Thyroid gland (tissue), 4 donors: ENCODE results near the gene RUSC2.

Source experiments
- CTCF ChIP-seq, 6 experiments: fragments of 200-600 bp in 3 of 6; fragments of 450-650 bp in 3 of 6; sonication (generic) in 3 of 6; IDR thresholded peaks; one replicate each; pipeline ENCODE4 v1.5.1; 2016 to 2019; ENCODE audit warnings: antibody characterized with exemption in 6 of 6, mild to moderate bottlenecking in 2 of 6, inconsistent platforms in 1 of 6, moderate library complexity in 1 of 6
- POLR2A ChIP-seq, 2 donors: fragments of 450-650 bp; IDR thresholded peaks; one replicate each; pipeline ENCODE4 v1.6.1; 2017; ENCODE audit warnings: antibody characterized with exemption in 2 of 2, mild to moderate bottlenecking in 2 of 2, moderate library complexity in 1 of 2

- TF ChIP-seq POLR2A (IDR thresholded peaks at IDR 0.05) (no peak), CTCF (IDR thresholded peaks at IDR 0.05) (no peak)
Observed at GRCh38 chr9:35453786-35454185, 36.1 kb upstream of the RUSC2 start.
